ENCODE results near the gene TBC1D19.
"Not testable (repeated sequence)": the region's sequence is repeated elsewhere in the genome, so short reads cannot be mapped to it uniquely, and the experiment has no call there.

Gene TBC1D19

DNA sequence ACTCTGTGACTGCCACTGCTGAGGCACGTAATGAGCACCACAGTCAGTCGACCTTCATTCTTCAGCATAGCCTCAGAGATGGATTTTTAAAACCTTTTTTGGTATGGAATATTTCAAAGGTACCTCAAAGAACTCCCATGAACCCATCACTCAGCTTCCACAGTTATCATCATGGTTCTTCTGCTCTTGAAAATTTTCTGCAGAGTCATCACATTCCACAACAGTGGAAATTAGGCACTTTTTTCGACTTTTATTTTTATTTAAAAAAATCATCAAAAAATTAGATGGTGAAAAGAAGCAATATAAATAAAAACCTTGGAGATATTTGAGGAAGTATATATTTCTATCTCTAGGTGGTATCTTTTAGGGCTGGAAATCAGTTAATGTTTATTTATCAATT lies 37.5 kb downstream of the TBC1D19 start:
- no peak overlapping the region for H3K27ac Mint-ChIP-seq
- H3K4me3 Mint-ChIP-seq: no peak overlapping the region
- no peak for ATAC-seq
- peaks cover 9% of the 10 kb centered on the region in 2 donors for H3K9me3 Mint-ChIP-seq
- H3K4me1 Mint-ChIP-seq: no peaks in the 10 kb centered on the region
- no peaks in the 10 kb centered on the region for H3K27me3 Mint-ChIP-seq
- no peak for DNase-seq

DNA sequence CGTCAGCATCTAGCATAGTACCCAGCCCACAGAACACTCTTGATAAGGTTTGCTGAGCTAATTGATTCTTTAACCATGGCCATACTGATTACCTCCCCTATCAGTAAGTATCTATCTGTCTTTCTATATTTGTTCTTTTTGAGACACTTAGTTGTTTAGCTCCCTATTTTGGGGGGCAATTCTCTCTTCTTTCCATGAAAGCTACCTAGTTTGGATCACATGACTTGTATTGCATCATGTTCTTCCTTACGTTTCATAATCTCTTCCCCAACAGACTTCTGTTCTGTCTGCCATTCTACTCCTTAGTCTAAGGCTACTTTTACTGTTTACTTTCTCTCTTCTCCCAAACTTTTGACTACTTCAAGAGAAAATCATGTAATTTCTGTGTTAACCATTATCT lies 39.0 kb downstream of the TBC1D19 start:
- H3K4me3 Mint-ChIP-seq: no peak overlapping the region
- H3K9me3 Mint-ChIP-seq: peaks cover 8% of the 10 kb centered on the region in 2 donors
- no peak for DNase-seq
- ATAC-seq: no peak
- H3K4me1 Mint-ChIP-seq: no peaks in the 10 kb centered on the region
- H3K27me3 Mint-ChIP-seq: no peaks in the 10 kb centered on the region
- H3K27ac Mint-ChIP-seq: no peak overlapping the region

DNA sequence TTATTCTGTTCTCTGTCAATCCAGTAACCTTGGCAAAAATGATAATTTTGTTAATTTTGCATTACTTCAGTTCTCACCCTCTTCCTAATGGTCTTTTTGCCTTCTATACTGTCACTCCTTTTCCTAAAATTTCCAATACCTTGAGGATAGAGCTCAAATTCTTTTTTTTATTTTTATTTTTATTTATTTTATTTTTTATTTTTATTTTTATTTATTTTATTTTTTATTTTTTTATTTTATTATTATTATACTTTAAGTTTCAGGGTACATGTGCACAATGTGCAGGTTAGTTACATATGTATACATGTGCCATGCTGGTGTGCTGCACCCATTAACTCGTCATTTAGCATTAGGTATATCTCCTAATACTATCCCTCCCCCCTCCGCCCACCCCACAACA lies 42.8 kb downstream of the TBC1D19 start:
- not testable (repeated sequence) for H3K4me1 Mint-ChIP-seq, H3K9me3 Mint-ChIP-seq, H3K4me3 Mint-ChIP-seq, ATAC-seq, H3K27me3 Mint-ChIP-seq, H3K27ac Mint-ChIP-seq, DNase-seq

DNA sequence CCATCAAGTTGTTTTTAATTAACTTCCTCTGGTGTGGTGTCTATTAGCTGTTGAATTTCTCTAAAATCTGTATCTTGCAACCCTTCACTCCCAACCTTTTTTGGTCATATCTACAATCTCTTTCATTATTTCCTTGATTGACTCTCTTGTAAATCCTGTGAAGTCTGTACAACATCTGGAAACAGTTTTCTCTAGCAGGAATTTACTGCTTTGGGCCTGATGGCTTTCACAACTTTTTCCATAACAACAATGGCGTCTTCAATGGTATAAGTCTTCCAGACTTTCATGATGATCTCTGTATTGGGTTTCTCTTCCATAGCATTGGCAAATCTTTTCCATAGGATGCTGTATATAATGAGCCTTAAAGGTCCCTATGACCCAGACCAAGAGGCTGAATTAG lies 49.0 kb downstream of the TBC1D19 start:
- Mint-ChIP-seq H3K4me1 (no peaks in the 10 kb centered on the region), H3K4me3 (no peak overlapping the region), H3K27me3 (no peaks in the 10 kb centered on the region), H3K27ac (no peak overlapping the region), H3K9me3 (no peaks in the 10 kb centered on the region)
- no peak for ATAC-seq
- DNase-seq: no peak

DNA sequence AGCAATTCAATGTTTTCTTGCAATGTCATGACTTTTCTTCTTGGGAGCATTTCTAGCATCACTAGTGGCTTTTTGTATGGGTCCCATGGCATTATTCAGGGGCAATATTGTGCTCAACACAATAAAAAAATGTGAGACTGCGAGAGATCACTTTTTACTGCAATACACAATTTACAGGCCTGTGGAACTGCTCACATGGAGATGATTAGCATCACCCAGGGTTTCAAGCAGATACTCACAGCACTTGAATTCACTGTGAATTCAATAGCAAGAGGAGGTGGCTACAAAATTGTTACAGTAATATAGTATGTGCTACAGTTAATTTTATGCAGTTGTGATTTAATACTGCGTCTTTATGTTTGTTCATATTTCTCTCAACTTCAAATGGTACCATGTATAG lies 50.4 kb downstream of the TBC1D19 start:
- DNase-seq: no peak
- no peak overlapping the region for H3K27ac Mint-ChIP-seq
- no peak for ATAC-seq
- no peak overlapping the region for H3K4me3 Mint-ChIP-seq
- no peaks in the 10 kb centered on the region for H3K4me1 Mint-ChIP-seq
- H3K27me3 Mint-ChIP-seq: no peaks in the 10 kb centered on the region
- H3K9me3 Mint-ChIP-seq: no peaks in the 10 kb centered on the region

DNA sequence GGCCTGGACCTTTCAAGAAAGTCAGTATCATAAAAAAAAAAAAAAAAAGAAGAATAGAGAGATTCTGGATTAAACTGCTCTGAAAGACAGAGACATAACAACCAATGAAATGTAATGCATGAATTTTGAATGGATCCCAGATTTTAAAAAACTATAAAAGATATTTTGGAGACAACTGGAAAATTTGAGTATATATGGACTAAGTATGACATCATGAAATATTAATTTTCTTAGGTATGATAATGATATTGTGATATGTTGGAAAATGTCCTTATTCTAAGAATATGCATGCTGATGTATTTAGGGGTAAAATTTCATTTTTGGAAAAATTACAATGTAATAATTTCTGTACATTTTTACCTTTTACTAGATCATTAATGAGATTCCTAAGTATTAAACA lies 52.6 kb downstream of the TBC1D19 start:
- H3K4me3 Mint-ChIP-seq: no peak overlapping the region
- no peak for ATAC-seq
- H3K4me1 Mint-ChIP-seq: no peaks in the 10 kb centered on the region
- H3K27me3 Mint-ChIP-seq: no peaks in the 10 kb centered on the region
- H3K27ac Mint-ChIP-seq: no peak overlapping the region
- peaks cover 0 to 13% of the 10 kb centered on the region in 2 donors for H3K9me3 Mint-ChIP-seq
- DNase-seq: no peak

DNA sequence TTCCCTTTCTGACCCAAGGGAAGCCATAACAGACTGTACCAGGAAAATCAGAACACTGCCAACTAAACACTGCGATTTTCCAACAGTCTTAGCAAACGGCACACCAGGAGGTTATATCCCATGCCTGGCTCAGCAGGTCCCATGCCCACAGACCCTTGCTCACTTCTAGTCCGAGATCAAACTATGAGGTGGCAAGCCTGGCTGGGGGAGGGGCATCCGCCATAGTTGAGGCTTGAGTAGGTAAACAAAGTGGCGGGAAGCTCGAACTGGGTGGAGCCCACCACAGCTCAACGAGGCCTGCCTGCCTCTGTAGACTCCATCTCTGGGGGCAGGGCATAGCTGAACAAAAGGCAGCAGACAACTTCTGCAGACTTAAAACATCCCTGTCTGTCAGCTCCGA lies 56.8 kb downstream of the TBC1D19 start:
- not testable (repeated sequence) for H3K4me1 Mint-ChIP-seq, H3K4me3 Mint-ChIP-seq, H3K27me3 Mint-ChIP-seq, DNase-seq, H3K27ac Mint-ChIP-seq, ATAC-seq
- H3K9me3 Mint-ChIP-seq: peaks cover 16 to 39% of the 10 kb centered on the region in 2 donors

DNA sequence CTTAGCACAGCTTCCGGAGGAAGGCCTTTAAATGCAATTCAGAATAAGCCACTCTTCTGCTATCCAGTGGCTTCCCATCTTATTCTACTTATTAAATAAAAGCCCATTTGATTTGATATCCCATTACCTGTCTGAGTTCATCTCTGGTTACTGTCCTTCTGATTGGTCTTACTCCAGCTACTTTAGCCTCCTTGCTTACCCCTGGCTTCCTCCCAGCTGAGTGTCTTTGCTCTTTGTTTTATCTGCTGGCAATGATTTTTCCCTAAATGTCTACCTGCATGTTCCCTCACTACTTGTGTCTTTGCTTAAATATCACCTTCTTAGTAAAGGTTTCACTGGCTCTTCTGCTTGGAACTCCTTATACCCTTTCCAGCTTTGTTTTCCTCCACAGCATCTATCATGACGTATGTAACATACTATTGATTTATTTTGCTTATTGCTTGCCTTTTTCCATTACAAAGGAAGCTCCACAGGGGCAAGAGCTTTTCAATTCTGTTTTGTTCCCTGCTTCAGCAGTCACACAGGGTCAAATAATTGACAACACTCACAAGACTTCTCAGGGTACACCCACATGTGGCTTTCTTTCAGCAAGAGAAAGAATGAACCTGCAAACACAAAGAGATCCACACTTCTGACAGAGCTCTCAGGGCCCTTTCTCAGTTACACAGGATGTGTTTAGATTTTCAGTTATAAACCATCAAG lies 63.8 kb downstream of the TBC1D19 start:
- Mint-ChIP-seq H3K9me3 (peaks cover 13 to 40% of the 10 kb centered on the region in 2 donors), H3K27me3 (no peaks in the 10 kb centered on the region), H3K4me3 (no peak overlapping the region), H3K4me1 (no peaks in the 10 kb centered on the region), H3K27ac (no peak overlapping the region)
- no peak for DNase-seq
- no peak for ATAC-seq

DNA sequence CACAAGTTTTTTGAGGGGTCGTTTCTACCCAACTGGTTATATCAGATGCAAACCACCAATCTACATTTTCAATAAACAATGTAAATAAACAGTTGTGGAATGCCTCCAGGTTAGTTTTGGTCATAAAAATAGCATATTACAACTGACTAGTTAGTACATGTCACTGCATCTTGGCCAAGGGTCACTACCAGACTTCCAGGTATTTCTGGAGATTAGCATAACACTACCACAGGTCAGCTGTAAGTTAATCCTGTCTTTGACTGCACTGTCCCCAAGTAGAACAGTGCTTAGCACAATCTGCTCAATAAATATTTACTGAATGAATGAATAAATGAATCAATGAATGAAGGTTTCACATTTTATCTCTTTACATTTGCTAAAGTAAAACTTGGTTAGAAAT lies 64.4 kb downstream of the TBC1D19 start:
- no peak overlapping the region for H3K27ac Mint-ChIP-seq
- DNase-seq (no peak), ATAC-seq (no peak)
- no peaks in the 10 kb centered on the region for H3K4me1 Mint-ChIP-seq
- peaks cover 17 to 40% of the 10 kb centered on the region in 2 donors for H3K9me3 Mint-ChIP-seq
- H3K4me3 Mint-ChIP-seq: no peak overlapping the region
- no peaks in the 10 kb centered on the region for H3K27me3 Mint-ChIP-seq

DNA sequence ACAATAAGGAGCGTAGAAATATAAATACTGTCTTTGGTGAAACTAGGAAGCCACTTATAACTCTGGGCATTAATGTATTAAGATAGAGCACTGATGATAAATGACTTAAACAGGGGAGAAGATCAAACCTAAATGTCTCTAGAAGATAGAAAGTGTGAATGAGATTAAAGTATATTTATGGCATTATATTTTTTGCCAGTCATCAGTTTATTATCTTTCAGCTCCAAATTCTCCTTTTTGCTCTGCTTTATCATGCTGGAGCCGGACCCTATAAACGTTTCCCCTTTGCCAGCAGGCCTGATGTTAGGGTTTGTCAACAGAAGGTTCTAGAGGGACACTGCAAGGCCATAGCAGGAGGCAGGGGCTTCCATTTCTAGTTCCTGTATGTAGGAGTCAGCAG lies 76.4 kb downstream of the TBC1D19 start:
- Mint-ChIP-seq H3K4me3 (no peak overlapping the region), H3K4me1 (no peaks in the 10 kb centered on the region), H3K27ac (no peak overlapping the region), H3K27me3 (no peaks in the 10 kb centered on the region), H3K9me3 (no peaks in the 10 kb centered on the region)
- DNase-seq (no peak), ATAC-seq (no peak)

DNA sequence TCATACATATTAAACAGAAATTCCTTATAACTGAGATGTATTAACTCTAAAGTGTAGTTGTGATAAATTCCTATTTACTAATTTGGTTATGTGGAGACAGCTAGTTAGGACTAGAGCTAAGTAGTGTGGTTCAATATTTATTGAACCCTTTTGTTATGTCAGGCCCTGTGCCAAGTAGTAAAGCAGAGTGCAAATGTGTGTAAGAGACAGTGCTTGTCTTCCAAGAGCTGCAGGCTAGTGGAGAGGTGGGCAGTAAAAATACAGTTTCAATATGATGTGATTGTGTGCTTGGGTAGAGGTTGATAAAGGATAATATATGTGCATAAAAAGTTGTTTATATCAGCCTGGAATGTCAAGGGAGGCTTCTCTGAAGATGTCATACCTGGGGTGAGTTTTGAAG lies 80.0 kb downstream of the TBC1D19 start:
- DNase-seq (no peak), ATAC-seq (no peak)
- Mint-ChIP-seq H3K9me3 (no peaks in the 10 kb centered on the region), H3K27me3 (no peaks in the 10 kb centered on the region), H3K27ac (no peak overlapping the region), H3K4me1 (no peaks in the 10 kb centered on the region), H3K4me3 (no peak overlapping the region)

DNA sequence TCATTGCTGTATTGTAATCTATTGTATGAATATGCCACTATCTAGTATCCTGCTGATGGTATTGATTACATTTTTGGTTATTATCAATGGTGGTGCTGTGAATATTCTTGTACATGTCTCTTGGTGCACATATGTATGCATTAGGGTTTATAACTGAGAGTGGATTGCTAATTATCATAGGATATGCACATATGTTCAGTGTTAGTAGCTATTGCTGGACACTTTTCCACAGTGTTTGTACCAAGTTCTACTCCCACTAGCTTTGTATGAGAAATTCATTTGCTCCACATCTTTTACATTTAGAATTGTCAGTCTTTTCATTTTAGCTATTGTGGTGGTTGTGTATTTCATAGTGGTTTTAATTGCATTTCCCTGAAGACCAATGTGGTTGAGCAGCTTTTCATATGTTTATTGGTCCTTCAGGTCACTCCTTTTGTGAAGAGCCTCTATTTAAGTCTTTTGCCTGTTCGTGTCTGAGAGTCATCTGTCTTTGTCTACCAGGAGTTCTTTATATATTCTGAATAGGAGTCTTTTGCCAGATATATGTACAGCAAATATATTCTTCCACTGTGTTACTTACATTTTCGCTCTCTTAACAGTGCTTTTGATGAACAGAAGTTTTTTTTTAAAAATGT lies 87.1 kb downstream of the TBC1D19 start:
- Mint-ChIP-seq H3K27ac (no peak overlapping the region), H3K9me3 (no peaks in the 10 kb centered on the region), H3K4me1 (no peaks in the 10 kb centered on the region), H3K4me3 (no peak overlapping the region), H3K27me3 (no peaks in the 10 kb centered on the region)
- DNase-seq (no peak), ATAC-seq (no peak)

DNA sequence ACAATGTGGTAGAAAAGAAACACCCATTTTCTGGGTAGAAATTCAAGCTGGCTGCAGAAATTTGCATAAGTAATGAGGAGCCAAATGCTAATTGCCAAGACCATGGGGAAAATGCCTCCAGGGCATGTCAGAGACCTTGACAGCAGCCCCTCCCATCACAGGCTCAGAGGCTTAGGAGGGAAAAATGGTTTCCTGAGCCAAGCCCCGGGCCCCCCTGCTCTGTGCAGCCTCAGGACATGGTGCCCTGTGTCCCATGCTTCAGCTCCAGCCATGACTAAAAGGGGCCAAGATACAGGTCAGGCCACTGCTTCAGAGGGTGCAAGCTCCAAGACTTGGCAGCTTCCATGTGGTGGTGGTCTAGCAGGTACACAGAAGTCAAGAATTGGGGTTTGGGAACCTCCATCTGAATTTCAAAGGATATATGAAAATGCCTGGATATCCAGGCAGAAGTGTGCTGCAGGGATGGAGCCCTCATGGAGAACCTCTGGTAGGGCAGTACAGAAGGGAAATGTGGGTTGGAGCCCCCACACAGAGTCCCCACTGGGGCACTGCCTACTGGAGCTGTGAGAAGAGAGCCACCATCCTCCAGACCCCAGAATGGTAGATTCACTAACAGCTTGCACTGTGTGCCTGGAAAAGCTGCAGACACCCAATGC lies 95.3 kb downstream of the TBC1D19 start:
- not testable (repeated sequence) for H3K4me1 Mint-ChIP-seq, H3K27ac Mint-ChIP-seq, DNase-seq, H3K27me3 Mint-ChIP-seq, ATAC-seq, H3K4me3 Mint-ChIP-seq
- H3K9me3 Mint-ChIP-seq: peaks cover 32 to 41% of the 10 kb centered on the region in 2 donors

DNA sequence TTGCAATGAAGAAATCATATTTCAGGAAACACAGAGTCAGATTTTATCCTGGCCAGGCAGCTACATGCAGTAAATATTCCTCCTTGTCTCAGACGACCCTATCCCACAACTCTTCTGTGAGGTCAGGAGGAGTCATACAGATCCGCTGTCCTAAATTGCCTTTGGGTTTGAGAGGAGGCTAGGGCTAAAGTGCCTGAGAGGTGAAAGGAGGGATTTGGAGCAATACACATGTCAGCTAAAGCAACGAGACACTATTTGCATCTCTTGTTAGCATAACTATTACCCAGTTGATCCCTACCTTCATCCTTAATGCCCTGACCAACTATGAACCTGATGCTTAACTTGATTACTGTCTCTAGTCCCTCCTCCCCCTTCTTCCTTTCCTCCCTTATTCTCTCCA lies 98.6 kb downstream of the TBC1D19 start:
- Mint-ChIP-seq H3K27ac (no peak overlapping the region), H3K9me3 (peaks cover 26 to 32% of the 10 kb centered on the region in 2 donors), H3K4me1 (no peaks in the 10 kb centered on the region), H3K27me3 (no peaks in the 10 kb centered on the region), H3K4me3 (no peak overlapping the region)
- DNase-seq (no peak), ATAC-seq (no peak)

DNA sequence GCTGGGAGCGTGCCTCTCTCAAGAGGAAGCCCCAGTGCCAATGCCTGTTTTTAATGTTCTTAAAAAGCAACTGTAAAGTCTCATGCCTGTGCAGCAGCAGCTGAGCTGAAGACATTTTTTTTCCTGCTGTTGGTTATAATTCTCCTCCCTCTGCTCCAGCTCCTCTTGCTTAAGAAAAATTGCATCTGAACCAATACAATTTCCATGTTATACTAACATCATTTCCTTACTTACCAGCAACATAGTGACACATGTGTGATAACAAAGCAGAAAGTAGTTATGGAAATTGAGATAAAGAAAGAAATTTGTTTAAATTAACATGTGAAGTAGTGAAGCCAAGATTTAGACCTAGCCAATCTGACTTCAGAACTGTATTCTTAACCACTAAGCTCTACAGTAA lies 101.4 kb downstream of the TBC1D19 start:
- Mint-ChIP-seq H3K4me1 (no peaks in the 10 kb centered on the region), H3K27me3 (no peaks in the 10 kb centered on the region), H3K27ac (no peak overlapping the region), H3K9me3 (peaks cover 5 to 7% of the 10 kb centered on the region in 2 donors), H3K4me3 (no peak overlapping the region)
- ATAC-seq: no peak
- no peak for DNase-seq

DNA sequence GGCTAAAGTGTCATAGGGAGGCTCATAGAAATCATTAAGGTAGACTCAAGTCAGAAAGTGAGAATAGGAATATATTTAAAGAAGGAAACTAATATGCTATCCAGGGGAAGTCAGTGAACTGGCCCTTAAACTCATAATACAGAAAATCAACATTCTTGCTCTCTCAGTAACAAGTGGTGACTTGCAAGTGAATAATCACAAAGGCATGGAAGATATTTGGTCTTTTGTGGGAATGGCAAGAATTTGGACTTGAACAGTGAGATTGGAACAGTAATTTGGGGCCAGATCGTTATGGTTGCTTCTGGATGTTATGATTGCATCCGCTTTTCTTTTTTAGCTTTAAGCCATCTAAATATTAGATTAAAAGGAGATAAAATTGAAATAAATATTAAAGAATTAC lies 103.8 kb downstream of the TBC1D19 start:
- no peak overlapping the region for H3K4me3 Mint-ChIP-seq
- DNase-seq (no peak), ATAC-seq (no peak)
- no peaks in the 10 kb centered on the region for H3K4me1 Mint-ChIP-seq
- no peaks in the 10 kb centered on the region for H3K27me3 Mint-ChIP-seq
- no peak overlapping the region for H3K27ac Mint-ChIP-seq
- H3K9me3 Mint-ChIP-seq: peaks cover 0 to 4% of the 10 kb centered on the region in 2 donors
